ENCODE data around the gene SMG6.
"Not testable (repeated sequence)": the region's sequence is repeated elsewhere in the genome, so short reads cannot be mapped to it uniquely, and the experiment has no call there.

SMG6 gene

DNA sequence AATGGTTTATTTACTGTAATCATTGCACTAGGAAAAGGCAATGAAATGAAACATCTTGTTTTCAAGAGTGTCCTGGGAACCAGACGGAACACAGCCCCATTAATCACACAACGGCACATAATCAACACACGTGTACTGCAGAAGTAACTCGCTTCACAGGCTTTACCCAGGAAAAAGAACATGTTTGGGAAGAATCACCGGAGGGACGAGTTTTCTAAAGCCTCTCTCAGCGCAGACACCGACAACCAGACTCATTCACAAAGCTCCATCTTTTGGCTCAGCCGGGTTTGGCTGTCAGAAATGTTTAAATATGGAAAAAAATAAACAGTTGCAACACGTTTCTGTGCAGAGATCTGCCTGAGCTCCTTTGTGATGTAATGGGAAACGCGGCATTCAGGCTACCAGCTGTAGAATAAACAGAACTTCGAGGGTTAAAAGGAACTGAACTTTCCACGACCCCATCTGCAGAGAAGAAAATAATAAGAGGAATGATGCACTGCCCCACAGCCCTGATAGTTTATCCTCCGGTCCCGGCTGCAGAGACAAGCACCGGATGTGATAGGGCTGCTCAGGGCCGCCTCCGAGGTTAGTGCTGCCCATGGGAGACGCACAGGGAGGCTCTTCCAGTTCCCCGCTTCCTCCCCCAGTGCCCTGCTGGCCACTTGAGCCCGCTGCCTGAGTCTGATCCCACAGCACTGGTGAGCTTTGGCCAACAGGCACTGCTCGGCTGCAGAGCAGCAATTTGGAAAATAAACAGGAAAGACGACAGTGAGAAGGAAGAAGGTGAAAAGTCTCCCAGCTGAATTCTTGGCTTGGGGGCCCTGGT is 128.9 kb downstream of the SMG6 start:
- DNase-seq: no peak

GRCh38 chr17:2174014-2174413 is 129.6 kb downstream of the SMG6 start:
- DNase-seq: no peak

- no peak for DNase-seq
These were observed 130.6 kb downstream of the SMG6 start for GRCh38 chr17:2172999-2173398.

- DNase-seq: peak; percentile 22
These were observed 131.3 kb downstream of the SMG6 start for GRCh38 chr17:2172077-2172851.

DNA sequence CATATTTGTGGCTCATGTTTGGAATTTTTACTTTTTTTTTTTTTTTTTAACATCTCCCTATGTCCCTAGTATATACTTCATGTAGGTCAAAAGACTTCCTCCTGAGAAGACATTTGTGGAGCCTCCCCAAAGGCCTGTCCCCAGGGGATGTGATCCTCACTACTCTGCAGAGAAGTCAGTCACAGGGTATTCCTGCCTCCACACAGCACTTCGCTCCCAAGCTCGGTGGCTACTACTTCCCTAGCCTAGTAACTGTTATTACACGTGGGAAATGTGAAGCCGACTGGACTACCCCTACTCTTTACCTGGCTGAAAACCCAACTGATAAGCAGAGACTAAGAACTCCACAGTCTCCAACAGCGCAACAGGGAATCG is 131.9 kb downstream of the SMG6 start:
- DNase-seq: no peak

DNA sequence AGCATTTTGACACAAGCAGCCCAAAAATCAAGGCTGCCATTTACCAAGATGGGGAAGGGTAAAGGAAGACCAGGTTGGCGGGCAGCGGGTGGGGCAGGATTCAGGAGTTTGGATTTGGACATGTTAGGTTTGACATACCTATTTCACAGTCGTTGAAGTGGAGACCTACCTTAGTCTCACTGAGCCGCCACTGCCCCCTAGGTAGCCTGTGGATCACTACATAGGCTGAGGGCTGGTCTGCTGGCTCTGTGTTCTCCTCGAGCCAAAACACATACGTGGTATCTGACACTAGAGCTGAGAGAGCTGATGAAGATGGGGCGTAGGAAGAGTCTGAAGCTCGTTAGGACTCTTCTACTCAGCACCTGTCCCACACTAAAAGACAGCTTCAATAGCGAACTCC is 133.6 kb downstream of the SMG6 start:
- no peak for DNase-seq

GRCh38 chr17:2165723-2166122 is 137.9 kb downstream of the SMG6 start:
- DNase-seq: not testable (repeated sequence)

DNA sequence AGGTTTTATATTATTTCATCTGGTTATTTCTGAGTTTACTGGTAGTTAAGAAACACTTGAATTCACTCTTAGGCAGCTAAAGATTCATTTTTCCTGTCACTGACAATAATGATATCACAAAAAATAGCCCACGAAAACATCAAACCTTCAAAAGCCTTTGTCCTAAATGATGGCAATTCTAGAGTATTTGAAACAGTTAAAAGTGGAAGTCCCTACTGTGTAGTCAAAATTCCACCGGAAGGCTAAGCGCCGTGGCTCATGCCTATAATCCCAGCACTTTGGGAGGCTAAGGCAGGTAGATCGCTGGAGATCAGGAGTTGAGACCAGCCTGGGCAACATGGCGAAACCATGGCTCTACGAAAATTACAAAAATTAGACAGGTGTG is 145.2 kb downstream of the SMG6 start:
- DNase-seq: no peak

GRCh38 chr17:2157675-2158395 is 145.8 kb downstream of the SMG6 start:
- DNase-seq: no peak

DNA sequence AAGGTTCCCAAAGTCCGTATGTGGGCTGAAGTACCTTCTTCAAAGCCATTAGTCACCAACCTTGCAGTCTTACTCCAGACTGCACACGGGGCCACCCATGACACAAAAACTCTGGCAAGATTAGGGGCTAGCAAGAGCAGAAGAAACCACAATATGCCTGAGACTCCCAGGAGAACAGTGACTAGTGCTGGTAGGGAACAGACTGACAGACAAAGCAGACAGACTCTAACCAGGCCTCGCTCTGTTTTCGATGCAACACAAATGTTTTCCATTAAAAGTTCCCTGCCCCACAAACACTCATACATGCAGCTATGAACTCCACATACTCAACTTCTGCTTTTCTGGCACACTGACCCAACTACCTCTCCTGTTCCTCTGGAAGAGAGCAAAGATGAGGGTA is 146.5 kb downstream of the SMG6 start:
- DNase-seq: no peak

DNA sequence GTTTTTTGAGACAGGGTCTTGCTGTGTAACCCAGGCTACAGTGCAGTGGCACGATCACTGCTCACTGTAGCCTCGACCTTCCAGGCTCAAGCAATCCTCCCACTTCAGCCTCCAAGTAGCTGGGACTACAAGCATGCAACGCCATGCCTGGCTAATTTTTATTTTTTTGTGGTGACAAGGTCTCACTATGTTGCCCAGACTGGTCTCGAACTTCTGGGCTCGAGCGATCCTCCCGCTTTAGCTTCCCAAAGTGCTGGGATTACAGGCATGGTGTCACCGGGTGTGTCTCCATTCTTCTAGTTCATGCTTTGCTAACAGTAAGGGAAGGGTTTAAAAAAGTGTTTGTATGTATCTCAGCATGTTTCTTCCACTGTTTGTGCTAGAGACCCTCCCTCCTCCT is 146.9 kb downstream of the SMG6 start:
- DNase-seq: no peak

GRCh38 chr17:2155573-2155972 is 148.0 kb downstream of the SMG6 start:
- no peak for DNase-seq

- no peak for DNase-seq
These were observed 152.1 kb downstream of the SMG6 start for GRCh38 chr17:2151358-2152033.

DNA sequence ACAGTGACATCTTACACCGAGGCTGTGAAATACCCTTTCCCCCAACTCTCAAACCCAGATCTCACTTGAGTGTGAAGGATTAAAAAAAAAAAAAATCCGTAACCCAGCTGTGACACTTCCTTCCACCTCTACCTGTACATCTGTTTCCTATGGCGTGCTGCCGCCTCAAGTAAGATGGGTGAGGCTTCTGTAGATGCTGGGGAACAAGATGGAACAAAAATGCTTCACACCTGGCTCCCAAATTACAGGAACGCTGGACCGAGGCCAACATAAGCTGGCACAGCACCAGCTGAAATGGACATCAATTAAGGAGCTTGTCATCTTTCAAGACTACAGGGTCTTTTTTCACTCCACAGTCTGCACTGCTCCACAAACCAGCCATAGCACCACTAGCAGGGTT is 152.8 kb downstream of the SMG6 start:
- peak; percentile 86 for DNase-seq

DNA sequence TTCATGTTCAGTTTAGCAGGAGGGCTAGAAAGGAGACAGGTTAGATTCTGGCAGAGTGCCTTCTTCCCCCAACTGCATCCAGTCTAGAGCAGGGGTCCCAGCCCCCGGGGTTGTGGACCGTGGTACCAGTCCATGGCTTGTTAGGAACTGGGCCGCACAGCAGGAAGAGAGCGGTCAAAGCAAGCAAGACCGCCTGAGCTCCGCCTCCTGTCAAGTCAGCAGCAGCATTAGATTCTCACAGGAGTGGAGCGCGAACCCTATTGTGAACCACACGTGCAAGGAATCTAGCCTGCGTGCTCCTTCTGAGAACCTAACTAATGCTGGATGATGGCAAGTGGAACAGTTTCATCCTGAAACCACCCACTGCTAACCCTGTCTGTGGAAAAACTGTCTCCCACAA is 153.7 kb downstream of the SMG6 start:
- no peak for DNase-seq

GRCh38 chr17:2146132-2146871 is 157.3 kb downstream of the SMG6 start:
- no peak for DNase-seq

GRCh38 chr17:2144701-2145100 is 158.9 kb downstream of the SMG6 start:
- DNase-seq: no peak

GRCh38 chr17:2143332-2143731 is 160.3 kb downstream of the SMG6 start:
- no peak for DNase-seq

DNA sequence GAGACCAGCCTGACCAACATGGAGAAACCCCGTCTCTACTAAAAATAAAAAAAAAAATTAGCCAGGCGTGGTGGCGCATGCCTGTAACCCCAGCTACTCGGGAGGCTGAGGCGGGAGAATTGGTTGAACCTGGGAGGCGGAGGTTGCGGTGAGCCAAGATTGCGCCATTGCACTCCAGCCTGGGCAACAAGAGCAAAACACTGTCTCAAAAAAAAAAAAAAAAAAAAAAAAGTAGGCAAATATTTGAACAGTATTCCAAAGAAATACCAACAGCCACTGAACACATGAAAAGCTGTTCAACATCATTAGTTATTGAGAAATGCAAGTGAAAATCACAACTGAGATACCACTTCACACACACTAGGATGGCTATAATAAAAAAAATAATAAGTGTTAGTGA is 160.9 kb downstream of the SMG6 start:
- not testable (repeated sequence) for DNase-seq

DNA sequence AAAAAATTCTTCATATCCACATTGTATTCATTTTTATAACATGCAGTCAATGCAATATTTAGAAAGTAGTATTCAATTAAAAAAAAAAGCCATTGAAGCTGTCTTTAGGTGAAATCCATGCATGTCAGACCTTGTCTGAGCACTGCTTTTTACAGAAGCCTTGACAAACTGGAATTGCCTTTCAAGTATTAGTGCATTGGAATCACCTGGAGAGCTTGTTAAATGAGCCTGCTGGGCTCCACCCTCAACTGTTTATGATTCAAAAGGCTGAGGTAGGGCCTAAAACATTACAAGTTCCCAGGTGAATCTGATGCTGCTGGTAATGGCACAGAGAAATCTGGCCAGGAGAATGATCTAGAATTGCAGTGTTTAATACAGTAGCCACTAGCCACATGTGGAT is 162.9 kb downstream of the SMG6 start:
- DNase-seq: no peak

GRCh38 chr17:2138761-2139160 is 164.8 kb downstream of the SMG6 start:
- peak; percentile 87 for DNase-seq

- peak; percentile 45 for DNase-seq
These were observed 165.3 kb downstream of the SMG6 start for GRCh38 chr17:2138318-2138717.
